Neutrophil (primary cell): ENCODE data around the gene CSF1.

Experiments used
- H3K27ac ChIP-seq: fragments of 200-600 bp; sonication (generic); 2 replicates; pipeline ENCODE4 v1.5.1; 2016; ENCODE audit warnings: mild to moderate bottlenecking, moderate library complexity
- H3K27me3 ChIP-seq: fragments of 200-600 bp; sonication (generic); 2 replicates; pipeline ENCODE4 v1.6.0; 2016; ENCODE audit warnings: mild to moderate bottlenecking
- H3K36me3 ChIP-seq: fragments of 200-600 bp; sonication (generic); 2 replicates; pipeline ENCODE4 v1.5.1; 2017
- H3K4me1 ChIP-seq, 2 experiments: fragments of 200-600 bp in 1 of 2; sonication (generic) in 1 of 2; 1 replicate in 1 of 2; 2 replicates in 1 of 2; pipeline versions ENCODE4 v1.5.1 to v1.6.1; 2013 to 2016; ENCODE audit warnings: low read depth in 1 of 2, low read length in 1 of 2, mild to moderate bottlenecking in 1 of 2, moderate library complexity in 1 of 2; ENCODE audit not compliant: control insufficient read depth in 1 of 2, insufficient read depth in 1 of 2
- H3K4me3 ChIP-seq, 2 experiments: fragments of 200-600 bp in 1 of 2; sonication (generic) in 1 of 2; 1 replicate in 1 of 2; 2 replicates in 1 of 2; pipeline ENCODE4 v1.5.1; 2013 to 2016; ENCODE audit warnings: low read depth in 1 of 2, low read length in 1 of 2, mild to moderate bottlenecking in 1 of 2, moderate library complexity in 1 of 2
- H3K9me3 ChIP-seq: fragments of 200-600 bp; sonication (generic); 2 replicates; pipeline ENCODE4 v1.5.1; 2016
- CTCF ChIP-seq: fragments of 200-600 bp; sonication (generic); IDR thresholded peaks from 2 replicates; pipeline ENCODE4 v1.5.1; 2016; ENCODE audit warnings: antibody characterized with exemption

The CSF1 gene

GRCh38 chr1:109909561-109909960, 1.1 kb upstream of the CSF1 start:
- H3K4me1 ChIP-seq = peaks cover 30 to 40% of the 10 kb centered on the region in 2 experiments
- no peak for TF ChIP-seq CTCF
- H3K27me3 ChIP-seq = peaks cover 62% of the 10 kb centered on the region
- no peaks in the 10 kb centered on the region for H3K36me3 ChIP-seq
- no peak overlapping the region for H3K4me3 ChIP-seq
- no peak overlapping the region for H3K27ac ChIP-seq
- H3K9me3 ChIP-seq = no peaks in the 10 kb centered on the region

GRCh38 chr1:109910963-109911798, 532 bp downstream of the CSF1 start:
- no peaks in the 10 kb centered on the region for H3K36me3 ChIP-seq
- peak overlapping the region; percentile 75 to 91 for H3K4me3 ChIP-seq
- peak overlapping the region; percentile 78 for H3K27ac ChIP-seq
- H3K4me1 ChIP-seq = peaks cover 23 to 36% of the 10 kb centered on the region in 2 experiments
- no peaks in the 10 kb centered on the region for H3K9me3 ChIP-seq
- no peak for TF ChIP-seq CTCF
- H3K27me3 ChIP-seq = peaks cover 62% of the 10 kb centered on the region

GRCh38 chr1:109912214-109912861, 1.7 kb downstream of the CSF1 start:
- Histone ChIP-seq H3K27me3 (peaks cover 56% of the 10 kb centered on the region), H3K9me3 (no peaks in the 10 kb centered on the region), H3K4me1 (peaks cover 19 to 30% of the 10 kb centered on the region in 2 experiments), H3K36me3 (peaks cover 3% of the 10 kb centered on the region), H3K27ac (no peak overlapping the region), H3K4me3 (peak overlapping the region; percentile 75 to 91)
- no peak for TF ChIP-seq CTCF

- Histone ChIP-seq H3K27me3 (peaks cover 51% of the 10 kb centered on the region), H3K4me3 (no peak overlapping the region), H3K9me3 (no peaks in the 10 kb centered on the region), H3K4me1 (peaks cover 19 to 30% of the 10 kb centered on the region in 2 experiments), H3K36me3 (peaks cover 8% of the 10 kb centered on the region), H3K27ac (no peak overlapping the region)
- TF ChIP-seq CTCF = no peak
These were observed 2.2 kb downstream of the CSF1 start for GRCh38 chr1:109912873-109913272.

- TF ChIP-seq CTCF = no peak
- Histone ChIP-seq H3K27me3 (peaks cover 45% of the 10 kb centered on the region), H3K27ac (no peak overlapping the region), H3K4me1 (peaks cover 19 to 30% of the 10 kb centered on the region in 2 experiments), H3K36me3 (peaks cover 12% of the 10 kb centered on the region), H3K4me3 (no peak overlapping the region), H3K9me3 (no peaks in the 10 kb centered on the region)
These were observed 2.8 kb downstream of the CSF1 start for GRCh38 chr1:109913360-109913879.
